Activated T-helper 2 cell treated with anti-CD3 and anti-CD28 coated beads, Interferon-gamma antibody, Interleukin-2, Interleukin-4, amounts not matched to agents 10 μg/mL and 5 μg/mL and 100 μg/mL, durations not matched to agents 14 hours and 24 hours and 36 hours (primary cell): ENCODE results near the gene C1orf232. TPM values are rescaled to one million over a fixed set of nuclear protein-coding genes. Genes with fewer than 3 reads are reported as not detected.

ENCODE experiments used
- DNase-seq: peaks from one replicate; pipeline ENCODE4 v3.0.0; 2021; ENCODE audit warnings: low spot score
- H3K27ac Mint-ChIP-seq: one replicate; pipeline ENCODE4 v1.8.0; 2021; ENCODE audit warnings: mixed read lengths
- H3K27me3 Mint-ChIP-seq: one replicate; pipeline ENCODE4 v1.8.0; 2021; ENCODE audit warnings: low read depth, mixed read lengths
- H3K36me3 Mint-ChIP-seq: one replicate; pipeline ENCODE4 v1.8.0; 2021; ENCODE audit warnings: low read depth, mixed read lengths
- H3K4me1 Mint-ChIP-seq: one replicate; pipeline ENCODE4 v1.8.0; 2021; ENCODE audit warnings: low read depth, mixed read lengths
- H3K4me3 Mint-ChIP-seq: one replicate; pipeline ENCODE4 v1.8.0; 2021; ENCODE audit warnings: low read depth, mild to moderate bottlenecking, moderate library complexity, mixed read lengths
- H3K9me3 Mint-ChIP-seq: one replicate; pipeline ENCODE4 v1.8.0; 2021; ENCODE audit warnings: mixed read lengths
- intact Hi-C: fragments of 100-400 bp; cut with micrococcal nuclease; formaldehyde crosslinking; loops from one replicate; pipeline ENCODE4 v1.15.1; 2023
- total RNA-seq: library from RNA; stranded (reverse); gene quantifications from 2 replicates; pipeline ENCODE4 v1.2.3, GENCODE V29; 2022

C1orf232 gene
- total RNA-seq, 1 donor from 2014 or later: not detected

DNA sequence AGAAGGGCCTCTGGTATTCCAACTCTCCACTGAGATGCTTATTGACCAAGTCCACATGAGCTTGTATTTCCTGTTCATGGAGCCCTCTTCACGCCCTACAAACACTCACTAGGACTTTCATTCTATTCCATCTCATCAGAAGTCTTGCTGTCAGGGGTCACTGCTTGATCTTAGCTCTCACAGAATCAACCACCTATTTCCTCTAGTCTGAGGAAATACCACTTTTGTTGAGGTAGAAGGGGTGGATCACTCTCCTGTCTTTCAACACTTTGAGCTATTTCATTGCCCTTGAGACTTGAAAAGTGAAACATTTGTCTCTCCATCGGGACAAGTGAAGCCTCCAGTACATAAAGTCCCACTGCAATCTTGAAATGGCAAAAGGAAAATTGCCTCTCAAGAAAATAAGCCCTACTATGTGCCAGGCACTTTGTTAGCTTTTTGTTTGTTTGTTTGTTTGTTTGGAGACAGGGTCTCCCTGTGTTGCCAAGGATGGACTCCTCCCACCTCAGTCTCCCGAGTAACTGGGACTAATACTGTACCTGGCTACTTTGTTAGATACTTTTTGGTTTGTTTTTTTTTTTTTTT is 29.7 kb downstream of the C1orf232 start:
- intact Hi-C loops: no loop called here

DNA sequence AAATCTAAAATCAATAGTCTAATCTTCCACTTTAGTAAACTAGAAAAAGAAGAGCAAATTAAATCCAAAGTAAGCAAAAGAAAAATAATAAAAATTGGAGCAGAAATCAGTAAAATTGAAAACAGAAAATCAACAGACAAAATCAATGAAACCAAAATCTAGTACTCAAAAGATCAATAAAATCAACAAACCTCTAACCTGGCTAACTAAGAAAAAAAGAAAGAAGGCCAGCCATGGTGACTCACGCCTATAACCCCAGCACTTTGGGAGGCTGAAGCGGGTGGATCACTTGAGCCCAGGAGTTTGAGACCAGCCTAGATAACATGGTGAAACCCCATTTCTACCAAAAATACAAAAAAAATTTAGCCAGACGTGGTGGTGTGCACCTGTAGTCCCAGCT is 34.3 kb downstream of the C1orf232 start:
- Mint-ChIP-seq H3K27me3 (no peaks in the 10 kb centered on the region), H3K4me1 (peaks cover 15% of the 10 kb centered on the region), H3K27ac (no peak overlapping the region), H3K9me3 (peaks cover 8% of the 10 kb centered on the region), H3K4me3 (no peak overlapping the region), H3K36me3 (no peaks in the 10 kb centered on the region)
- no peak for DNase-seq
- intact Hi-C loops: no loop called here

More for the DNA sequence above, 29.7 kb downstream of the C1orf232 start:
- H3K4me1 Mint-ChIP-seq: peaks cover 8% of the 10 kb centered on the region
- H3K4me3 Mint-ChIP-seq: no peak overlapping the region
- peaks cover 7% of the 10 kb centered on the region for H3K27me3 Mint-ChIP-seq
- DNase-seq: no peak
- H3K36me3 Mint-ChIP-seq: no peaks in the 10 kb centered on the region
- no peak overlapping the region for H3K27ac Mint-ChIP-seq
- H3K9me3 Mint-ChIP-seq: peaks cover 4% of the 10 kb centered on the region

DNA sequence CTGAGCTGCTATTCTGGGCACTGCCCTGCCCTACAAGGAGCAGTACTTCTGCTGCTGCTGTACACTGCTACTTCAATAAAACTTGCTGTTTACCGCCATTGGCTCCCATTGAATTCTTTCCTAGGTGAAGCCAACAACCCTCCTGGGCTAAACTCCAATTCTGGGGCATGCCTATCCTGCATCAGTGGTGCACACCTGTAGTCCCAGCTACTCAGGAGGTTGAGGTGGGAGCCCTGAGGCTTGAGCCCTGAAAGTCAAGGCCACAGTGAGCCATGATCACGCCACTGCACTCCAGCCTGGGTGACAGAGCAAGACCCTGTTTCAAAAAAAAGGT is 36.0 kb downstream of the C1orf232 start:
- Mint-ChIP-seq H3K27me3 (no peaks in the 10 kb centered on the region), H3K36me3 (no peaks in the 10 kb centered on the region), H3K4me1 (peaks cover 16% of the 10 kb centered on the region), H3K9me3 (peaks cover 8% of the 10 kb centered on the region), H3K27ac (no peak overlapping the region), H3K4me3 (no peak overlapping the region)
- intact Hi-C loops: no loop called here
- DNase-seq: no peak

DNA sequence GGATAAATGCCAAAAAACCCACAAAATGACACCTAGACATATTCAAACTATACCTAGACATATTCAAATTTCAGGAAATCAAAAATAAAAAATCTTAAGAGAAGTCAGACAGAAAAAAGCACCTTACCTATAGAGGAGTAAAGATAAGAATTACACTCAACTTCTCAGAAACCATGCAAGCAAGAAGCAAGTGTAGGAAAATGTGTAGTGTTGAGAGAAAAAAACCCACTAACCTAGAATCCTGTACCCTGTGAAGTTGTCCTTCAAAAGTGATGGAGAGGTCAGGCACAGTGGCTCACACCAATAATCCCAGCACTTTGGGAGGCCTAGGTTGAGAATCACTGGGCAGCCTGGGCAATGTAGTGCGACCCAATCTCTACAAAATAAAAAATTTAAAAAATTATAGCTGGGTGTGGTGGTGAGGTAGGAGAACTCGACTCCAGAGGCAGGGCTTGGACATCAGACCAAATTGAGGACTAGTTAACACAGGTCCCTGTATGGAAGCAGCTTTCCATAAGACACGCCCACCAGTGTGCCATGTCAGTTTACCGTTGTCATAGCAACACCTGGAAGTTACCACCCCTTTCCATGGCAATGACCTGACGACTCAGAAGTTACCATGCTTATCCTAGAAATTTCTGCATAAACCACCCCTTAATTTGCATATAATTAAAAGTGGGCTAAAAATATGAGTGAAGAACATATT is 36.5 kb downstream of the C1orf232 start:
- peaks cover 8% of the 10 kb centered on the region for H3K9me3 Mint-ChIP-seq
- intact Hi-C loops: no loop called here
- H3K36me3 Mint-ChIP-seq: no peaks in the 10 kb centered on the region
- H3K27me3 Mint-ChIP-seq: no peaks in the 10 kb centered on the region
- no peak for DNase-seq
- no peak overlapping the region for H3K4me3 Mint-ChIP-seq
- no peak overlapping the region for H3K27ac Mint-ChIP-seq
- H3K4me1 Mint-ChIP-seq: peaks cover 21% of the 10 kb centered on the region

DNA sequence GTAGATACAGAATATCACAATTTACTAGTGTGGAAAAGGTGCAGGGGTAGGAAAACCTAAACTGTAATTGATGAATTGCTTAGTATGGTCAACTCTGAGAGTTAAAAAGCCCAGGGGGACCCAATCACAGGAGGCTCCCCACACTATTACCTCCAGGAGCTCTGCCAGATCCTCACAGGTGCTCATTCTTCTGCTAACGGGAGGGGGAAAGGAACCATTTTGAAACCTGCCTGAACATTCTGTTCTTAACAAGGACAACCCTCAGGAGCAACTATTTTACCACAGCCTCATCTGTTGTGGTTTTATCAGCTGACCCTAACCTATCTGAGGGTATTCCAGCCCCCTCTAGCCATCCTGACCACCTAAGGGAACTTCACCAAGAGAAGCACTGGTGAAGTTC is 38.1 kb downstream of the C1orf232 start:
- no peak for DNase-seq
- H3K9me3 Mint-ChIP-seq: peaks cover 8% of the 10 kb centered on the region
- no peaks in the 10 kb centered on the region for H3K27me3 Mint-ChIP-seq
- no peak overlapping the region for H3K4me3 Mint-ChIP-seq
- H3K27ac Mint-ChIP-seq: no peak overlapping the region
- H3K36me3 Mint-ChIP-seq: no peaks in the 10 kb centered on the region
- H3K4me1 Mint-ChIP-seq: peaks cover 30% of the 10 kb centered on the region
- intact Hi-C loops: no loop called here

DNA sequence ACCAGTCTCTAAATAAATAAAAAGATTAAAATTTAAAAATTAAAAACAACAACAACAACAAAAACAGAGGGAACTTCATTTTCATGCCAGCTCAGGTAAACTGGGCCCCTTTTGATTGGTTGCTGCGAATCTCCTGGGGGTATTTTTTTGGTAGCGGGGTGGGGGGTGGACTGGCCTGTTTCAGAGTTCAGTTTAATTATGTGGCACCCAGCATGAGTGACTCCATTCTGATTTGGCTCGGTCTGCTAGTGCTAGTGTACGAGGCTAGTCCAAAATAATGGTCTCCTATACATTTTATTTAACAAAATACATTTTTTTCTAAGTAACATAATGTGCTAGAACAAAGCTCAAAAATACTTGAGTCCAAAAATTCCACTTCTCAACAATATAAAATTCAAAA is 39.0 kb downstream of the C1orf232 start:
- peaks cover 3% of the 10 kb centered on the region for H3K36me3 Mint-ChIP-seq
- H3K4me3 Mint-ChIP-seq: no peak overlapping the region
- intact Hi-C loops: no loop called here
- peaks cover 40% of the 10 kb centered on the region for H3K4me1 Mint-ChIP-seq
- H3K27ac Mint-ChIP-seq: no peak overlapping the region
- no peaks in the 10 kb centered on the region for H3K27me3 Mint-ChIP-seq
- DNase-seq: no peak
- peaks cover 8% of the 10 kb centered on the region for H3K9me3 Mint-ChIP-seq

DNA sequence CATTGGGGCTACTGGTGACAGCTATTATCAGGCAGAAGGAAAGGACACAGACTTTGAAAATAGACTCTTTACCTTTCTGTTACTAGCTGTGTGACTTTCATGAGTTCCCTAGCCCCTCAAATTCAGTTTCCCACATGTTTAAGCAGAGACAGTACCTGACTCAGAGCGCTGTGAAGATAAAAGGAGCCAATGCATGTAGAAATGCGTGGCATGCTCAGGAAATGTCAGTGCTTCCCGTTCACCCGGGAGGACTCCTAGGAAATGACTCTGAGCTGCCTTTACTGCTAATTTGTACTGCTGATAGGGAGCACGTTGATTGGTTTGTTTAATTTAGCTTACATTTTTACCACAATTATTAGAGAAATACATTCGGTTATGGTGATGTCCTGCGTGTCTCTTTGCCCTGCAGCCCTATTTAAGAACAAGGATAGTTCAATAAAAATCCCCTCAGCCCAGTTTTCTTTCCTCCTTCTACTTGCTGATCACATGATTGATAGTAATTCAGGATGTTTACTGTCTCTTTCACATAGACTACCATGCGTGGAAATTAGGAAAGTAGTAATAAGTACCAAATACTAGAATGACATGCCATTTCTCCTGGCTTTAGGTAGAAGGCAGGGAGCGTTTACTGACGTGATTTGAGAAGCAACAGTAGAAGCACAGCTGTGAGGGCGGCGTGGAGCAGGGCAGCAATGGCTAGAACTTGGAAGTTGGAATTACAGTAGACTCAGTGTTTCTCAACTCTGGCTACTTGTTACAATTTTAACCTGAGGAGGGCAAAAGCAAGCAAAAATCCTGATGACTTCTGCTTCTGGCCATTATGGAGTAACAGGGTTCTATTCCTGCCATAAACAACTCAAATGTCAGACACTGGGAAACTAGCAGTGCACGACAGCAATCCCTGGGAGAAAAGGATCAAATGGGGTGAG is 41.3 kb downstream of the C1orf232 start:
- H3K4me1 Mint-ChIP-seq: peaks cover 57% of the 10 kb centered on the region
- H3K27ac Mint-ChIP-seq: peak overlapping the region; percentile 21
- peaks cover 16% of the 10 kb centered on the region for H3K36me3 Mint-ChIP-seq
- H3K27me3 Mint-ChIP-seq: no peaks in the 10 kb centered on the region
- intact Hi-C loops: no loop called here
- no peaks in the 10 kb centered on the region for H3K9me3 Mint-ChIP-seq
- H3K4me3 Mint-ChIP-seq: peak overlapping the region; percentile 72
- DNase-seq: no peak

DNA sequence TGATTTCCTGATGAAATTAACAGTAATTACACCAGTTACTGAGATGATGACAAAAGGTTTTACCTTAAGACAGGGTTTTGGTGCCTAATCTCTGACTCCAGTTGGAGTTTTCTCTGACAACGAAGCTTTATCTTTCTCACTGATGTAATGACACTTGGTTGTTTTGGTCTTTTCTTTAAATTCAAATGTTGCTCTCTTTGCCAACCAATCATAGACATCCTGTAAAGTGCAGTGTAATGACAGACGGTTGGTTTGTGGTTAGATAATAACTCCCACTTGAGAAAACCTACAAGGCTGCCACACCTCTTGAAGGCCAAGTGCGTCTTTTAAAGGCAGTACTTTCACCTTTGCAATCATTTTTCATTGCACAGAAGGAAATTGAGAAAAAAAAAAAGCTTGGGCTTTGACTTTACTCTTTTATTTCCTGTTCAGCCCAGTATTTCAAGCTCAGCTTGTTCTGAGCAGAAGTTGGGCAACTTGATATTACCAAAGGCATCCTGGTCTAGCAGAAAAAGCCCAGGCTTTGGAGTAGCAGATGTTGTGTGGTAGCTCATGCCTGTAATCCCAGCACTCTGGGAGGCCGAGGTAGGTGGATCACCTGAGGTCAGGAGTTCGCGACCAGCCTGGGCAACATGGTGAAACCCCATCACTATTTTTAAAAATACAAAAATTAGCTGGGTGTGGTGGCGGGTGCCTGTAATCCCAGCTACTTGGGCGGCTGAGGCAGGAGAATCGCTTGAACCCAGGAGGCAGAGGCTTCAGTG is 42.3 kb downstream of the C1orf232 start:
- H3K4me3 Mint-ChIP-seq: peak overlapping the region; percentile 71
- peak; percentile 68 for DNase-seq
- H3K36me3 Mint-ChIP-seq: peaks cover 26% of the 10 kb centered on the region
- no peaks in the 10 kb centered on the region for H3K27me3 Mint-ChIP-seq
- peak overlapping the region; percentile 93 for H3K27ac Mint-ChIP-seq
- intact Hi-C loops: loop anchor here (1.0 kb wide), 1 partner anchor 15 kb away; the partner anchor contains the start of gene PDIK1L
- H3K9me3 Mint-ChIP-seq: no peaks in the 10 kb centered on the region
- H3K4me1 Mint-ChIP-seq: peaks cover 61% of the 10 kb centered on the region

DNA sequence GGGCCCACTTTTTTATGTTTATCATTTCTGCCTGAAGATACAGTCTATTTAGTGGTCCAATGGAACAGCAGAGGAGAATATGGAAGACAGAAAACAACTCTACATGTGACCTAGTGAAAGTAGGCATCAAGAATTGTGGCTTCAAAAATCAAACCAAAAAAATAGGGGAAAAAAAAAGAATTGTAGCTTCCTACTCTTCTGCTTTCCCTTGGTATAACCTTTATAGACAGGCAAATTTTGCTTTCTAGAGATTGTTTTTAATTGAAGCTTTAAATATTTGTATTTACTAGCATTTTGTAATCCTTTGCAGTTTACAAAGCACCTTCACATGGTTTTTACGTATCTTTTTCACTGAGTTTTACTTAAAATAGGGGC is 42.8 kb downstream of the C1orf232 start:
- no peaks in the 10 kb centered on the region for H3K9me3 Mint-ChIP-seq
- intact Hi-C loops: loop anchor here (1.0 kb wide), 1 partner anchor 15 kb away; the partner anchor contains the start of gene PDIK1L
- H3K36me3 Mint-ChIP-seq: peaks cover 26% of the 10 kb centered on the region
- H3K27me3 Mint-ChIP-seq: no peaks in the 10 kb centered on the region
- H3K4me3 Mint-ChIP-seq: peak overlapping the region; percentile 71
- peaks cover 59% of the 10 kb centered on the region for H3K4me1 Mint-ChIP-seq
- peak overlapping the region; percentile 93 for H3K27ac Mint-ChIP-seq
- DNase-seq: no peak

DNA sequence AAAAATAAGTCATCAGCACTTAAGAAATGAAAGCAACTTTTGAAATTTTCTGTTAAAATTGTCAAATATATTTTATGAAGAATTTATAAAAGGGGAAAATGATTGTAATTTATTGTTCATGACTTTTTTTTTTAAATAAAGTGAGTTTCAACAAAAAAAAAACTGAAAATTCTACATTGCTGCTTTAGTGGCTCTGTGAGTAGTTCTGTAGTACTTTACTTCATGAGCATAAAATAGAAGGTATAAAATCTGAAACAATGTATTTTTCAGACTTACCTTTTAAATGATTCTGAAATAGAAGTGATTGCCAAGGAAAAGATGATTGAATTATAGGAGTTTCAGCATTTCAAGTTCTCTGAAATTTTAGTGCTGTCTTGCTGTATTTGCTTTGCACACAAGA is 43.4 kb downstream of the C1orf232 start:
- H3K27ac Mint-ChIP-seq: peak overlapping the region; percentile 93
- intact Hi-C loops: no loop called here
- no peaks in the 10 kb centered on the region for H3K27me3 Mint-ChIP-seq
- H3K4me1 Mint-ChIP-seq: peaks cover 59% of the 10 kb centered on the region
- H3K36me3 Mint-ChIP-seq: peaks cover 27% of the 10 kb centered on the region
- DNase-seq: no peak
- H3K9me3 Mint-ChIP-seq: no peaks in the 10 kb centered on the region
- no peak overlapping the region for H3K4me3 Mint-ChIP-seq

DNA sequence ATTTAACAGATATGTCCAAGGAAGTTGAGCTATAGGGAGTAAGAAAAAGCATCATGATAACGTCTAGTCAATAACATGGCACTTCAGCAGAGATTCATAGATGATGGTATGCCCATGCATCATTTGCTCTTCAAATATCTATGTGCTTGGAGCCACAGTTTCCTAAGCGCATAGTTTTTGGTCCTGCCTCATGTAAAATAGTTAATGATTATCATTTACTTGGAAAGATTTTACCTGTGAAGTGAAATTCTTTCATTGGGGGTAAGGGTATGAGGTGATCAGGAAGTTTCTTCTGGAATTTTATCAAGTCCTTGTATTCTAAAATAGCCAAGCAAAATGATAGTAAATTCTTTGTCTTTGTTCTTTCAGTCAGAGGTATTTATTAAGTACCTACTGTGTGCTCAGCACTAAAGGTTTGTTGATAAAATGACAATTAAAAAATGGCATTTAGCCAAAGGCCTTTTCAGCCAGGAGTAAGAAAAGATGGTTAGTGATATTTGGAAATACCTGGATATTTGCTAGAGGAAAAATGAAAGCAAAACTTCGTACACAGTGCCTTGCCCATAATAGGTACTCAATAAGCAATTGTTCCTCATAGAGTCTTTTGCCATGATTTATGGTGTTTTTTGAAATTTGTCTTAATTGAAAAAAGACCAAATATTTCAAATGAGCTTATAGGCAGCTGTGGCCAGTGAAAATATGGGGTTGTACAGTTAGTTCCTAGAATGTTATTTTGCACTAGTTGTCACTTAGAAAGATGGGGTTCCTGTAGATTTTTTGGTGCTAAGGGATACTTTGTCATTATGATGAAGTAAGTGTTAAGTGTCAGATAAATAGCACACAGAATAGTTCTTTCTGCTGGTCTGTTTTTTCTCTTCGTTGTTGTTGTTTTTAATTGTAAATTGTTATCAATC is 44.1 kb downstream of the C1orf232 start:
- Mint-ChIP-seq H3K9me3 (no peaks in the 10 kb centered on the region), H3K36me3 (peaks cover 35% of the 10 kb centered on the region), H3K4me1 (peaks cover 65% of the 10 kb centered on the region), H3K27ac (peak overlapping the region; percentile 55), H3K27me3 (no peaks in the 10 kb centered on the region), H3K4me3 (peak overlapping the region; percentile 30)
- intact Hi-C loops: no loop called here
- DNase-seq: no peak
